ENCODE measurements around the gene SLC13A1.

The SLC13A1 gene

DNA sequence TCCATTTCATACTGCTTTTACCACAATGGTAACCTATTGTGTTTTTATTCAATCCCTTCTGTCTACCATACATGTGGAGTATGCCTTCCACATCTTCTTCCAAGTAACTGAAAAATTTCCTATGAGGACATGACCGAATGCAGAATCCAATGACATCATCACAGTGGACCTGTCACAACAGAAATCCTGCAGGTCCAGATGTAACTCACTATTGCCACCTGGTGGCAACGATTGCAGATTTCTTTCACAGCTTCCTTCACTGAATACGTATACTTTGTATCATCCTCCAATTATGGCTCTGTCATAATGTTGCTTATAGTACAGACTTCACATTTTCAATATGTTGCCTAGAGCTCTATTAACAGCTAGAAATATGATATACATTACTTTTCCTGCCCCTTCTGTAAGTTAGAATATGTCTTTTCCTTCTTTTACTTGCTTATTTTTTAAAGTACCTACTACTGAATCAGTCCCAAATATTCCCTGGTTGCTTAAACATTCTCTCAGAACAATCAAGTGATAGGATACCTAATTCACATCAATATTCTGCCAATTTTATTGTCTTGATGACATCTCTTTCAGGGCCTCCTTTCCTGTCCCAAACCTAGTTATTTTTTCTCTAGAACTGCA, 45.4 kb downstream of the SLC13A1 start:
- Histone ChIP-seq H3K36me3 (ENCODE audit: control insufficient read depth in 2 of 2, insufficient read depth in 1 of 2, low read length in 2 of 2) (no peaks in the 10 kb centered on the region), H3K4me1 (ENCODE audit: control insufficient read depth, insufficient read depth, low read length) (no peaks in the 10 kb centered on the region), H3K4me3 (ENCODE audit: low read depth, low read length) (no peak overlapping the region), H3K9me3 (ENCODE audit: control insufficient read depth, insufficient read depth, low read depth, low read length) (no peaks in the 10 kb centered on the region), H3K27ac (ENCODE audit: extremely low read depth, low read depth, low read length) (no peak overlapping the region)
- CTCF ChIA-PET = interaction anchor here (0.5 to 2.9 kb wide), 21 partner anchors 9 to 621 kb away, joined by 3 to 13 read pairs (median 3); no protein-coding TSS in a partner anchor
- TF ChIP-seq ZNF654 (tag by site-specific recombination; IDR thresholded peaks at IDR 0.05; ENCODE audit: low read depth) (peak; percentile 84), ZBTB21 (tag by site-specific recombination; IDR thresholded peaks at IDR 0.05) (peak; percentile 97), SCRT2 (tag by site-specific recombination; IDR thresholded peaks at IDR 0.05) (peak; percentile 54; the same call in 1 of the 2 replicates), ZNF133 (tag by site-specific recombination; IDR thresholded peaks at IDR 0.05) (no peak), ZNF335 (tag by site-specific recombination; conservative IDR thresholded peaks at IDR 0.05) (0 out of 2 replicates have a peak, but pooled peaks have one; percentile 14), ZNF629 (tag by site-specific recombination; IDR thresholded peaks at IDR 0.05) (peak; percentile 98), ZNF660 (tag by site-specific recombination; IDR thresholded peaks at IDR 0.05) (peak; percentile 67), SP7 (tag by site-specific recombination; IDR thresholded peaks at IDR 0.05) (0 out of 2 replicates have a peak, but pooled peaks have one; percentile 17), ZNF768 (tag by site-specific recombination; IDR thresholded peaks at IDR 0.05) (no peak), ZNF2 (tag by site-specific recombination; IDR thresholded peaks at IDR 0.05) (peak; percentile 44; the same call in 1 of the 2 replicates), ZBTB17 (tag by site-specific recombination; IDR thresholded peaks at IDR 0.05) (peak; percentile 44; the same call in 1 of the 2 replicates), ZFP37 (tag by site-specific recombination; IDR thresholded peaks at IDR 0.05) (0 out of 2 replicates have a peak, but pooled peaks have one; percentile 55)
- TF ChIP-seq, protein P1, sequence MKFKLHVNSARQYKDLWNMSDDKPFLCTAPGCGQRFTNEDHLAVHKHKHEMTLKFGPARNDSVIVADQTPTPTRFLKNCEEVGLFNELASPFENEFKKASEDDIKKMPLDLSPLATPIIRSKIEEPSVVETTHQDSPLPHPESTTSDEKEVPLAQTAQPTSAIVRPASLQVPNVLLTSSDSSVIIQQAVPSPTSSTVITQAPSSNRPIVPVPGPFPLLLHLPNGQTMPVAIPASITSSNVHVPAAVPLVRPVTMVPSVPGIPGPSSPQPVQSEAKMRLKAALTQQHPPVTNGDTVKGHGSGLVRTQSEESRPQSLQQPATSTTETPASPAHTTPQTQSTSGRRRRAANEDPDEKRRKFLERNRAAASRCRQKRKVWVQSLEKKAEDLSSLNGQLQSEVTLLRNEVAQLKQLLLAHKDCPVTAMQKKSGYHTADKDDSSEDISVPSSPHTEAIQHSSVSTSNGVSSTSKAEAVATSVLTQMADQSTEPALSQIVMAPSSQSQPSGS (tag by site-specific recombination; IDR thresholded peaks at IDR 0.05; ENCODE audit: low read depth) = peak; percentile 99
- TF ChIP-seq, protein P2, sequence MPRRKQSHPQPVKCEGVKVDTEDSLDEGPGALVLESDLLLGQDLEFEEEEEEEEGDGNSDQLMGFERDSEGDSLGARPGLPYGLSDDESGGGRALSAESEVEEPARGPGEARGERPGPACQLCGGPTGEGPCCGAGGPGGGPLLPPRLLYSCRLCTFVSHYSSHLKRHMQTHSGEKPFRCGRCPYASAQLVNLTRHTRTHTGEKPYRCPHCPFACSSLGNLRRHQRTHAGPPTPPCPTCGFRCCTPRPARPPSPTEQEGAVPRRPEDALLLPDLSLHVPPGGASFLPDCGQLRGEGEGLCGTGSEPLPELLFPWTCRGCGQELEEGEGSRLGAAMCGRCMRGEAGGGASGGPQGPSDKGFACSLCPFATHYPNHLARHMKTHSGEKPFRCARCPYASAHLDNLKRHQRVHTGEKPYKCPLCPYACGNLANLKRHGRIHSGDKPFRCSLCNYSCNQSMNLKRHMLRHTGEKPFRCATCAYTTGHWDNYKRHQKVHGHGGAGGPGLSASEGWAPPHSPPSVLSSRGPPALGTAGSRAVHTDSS (tag by site-specific recombination; IDR thresholded peaks at IDR 0.05) = 0 out of 2 replicates have a peak, but pooled peaks have one; percentile 6
- TF ChIP-seq, protein P3, sequence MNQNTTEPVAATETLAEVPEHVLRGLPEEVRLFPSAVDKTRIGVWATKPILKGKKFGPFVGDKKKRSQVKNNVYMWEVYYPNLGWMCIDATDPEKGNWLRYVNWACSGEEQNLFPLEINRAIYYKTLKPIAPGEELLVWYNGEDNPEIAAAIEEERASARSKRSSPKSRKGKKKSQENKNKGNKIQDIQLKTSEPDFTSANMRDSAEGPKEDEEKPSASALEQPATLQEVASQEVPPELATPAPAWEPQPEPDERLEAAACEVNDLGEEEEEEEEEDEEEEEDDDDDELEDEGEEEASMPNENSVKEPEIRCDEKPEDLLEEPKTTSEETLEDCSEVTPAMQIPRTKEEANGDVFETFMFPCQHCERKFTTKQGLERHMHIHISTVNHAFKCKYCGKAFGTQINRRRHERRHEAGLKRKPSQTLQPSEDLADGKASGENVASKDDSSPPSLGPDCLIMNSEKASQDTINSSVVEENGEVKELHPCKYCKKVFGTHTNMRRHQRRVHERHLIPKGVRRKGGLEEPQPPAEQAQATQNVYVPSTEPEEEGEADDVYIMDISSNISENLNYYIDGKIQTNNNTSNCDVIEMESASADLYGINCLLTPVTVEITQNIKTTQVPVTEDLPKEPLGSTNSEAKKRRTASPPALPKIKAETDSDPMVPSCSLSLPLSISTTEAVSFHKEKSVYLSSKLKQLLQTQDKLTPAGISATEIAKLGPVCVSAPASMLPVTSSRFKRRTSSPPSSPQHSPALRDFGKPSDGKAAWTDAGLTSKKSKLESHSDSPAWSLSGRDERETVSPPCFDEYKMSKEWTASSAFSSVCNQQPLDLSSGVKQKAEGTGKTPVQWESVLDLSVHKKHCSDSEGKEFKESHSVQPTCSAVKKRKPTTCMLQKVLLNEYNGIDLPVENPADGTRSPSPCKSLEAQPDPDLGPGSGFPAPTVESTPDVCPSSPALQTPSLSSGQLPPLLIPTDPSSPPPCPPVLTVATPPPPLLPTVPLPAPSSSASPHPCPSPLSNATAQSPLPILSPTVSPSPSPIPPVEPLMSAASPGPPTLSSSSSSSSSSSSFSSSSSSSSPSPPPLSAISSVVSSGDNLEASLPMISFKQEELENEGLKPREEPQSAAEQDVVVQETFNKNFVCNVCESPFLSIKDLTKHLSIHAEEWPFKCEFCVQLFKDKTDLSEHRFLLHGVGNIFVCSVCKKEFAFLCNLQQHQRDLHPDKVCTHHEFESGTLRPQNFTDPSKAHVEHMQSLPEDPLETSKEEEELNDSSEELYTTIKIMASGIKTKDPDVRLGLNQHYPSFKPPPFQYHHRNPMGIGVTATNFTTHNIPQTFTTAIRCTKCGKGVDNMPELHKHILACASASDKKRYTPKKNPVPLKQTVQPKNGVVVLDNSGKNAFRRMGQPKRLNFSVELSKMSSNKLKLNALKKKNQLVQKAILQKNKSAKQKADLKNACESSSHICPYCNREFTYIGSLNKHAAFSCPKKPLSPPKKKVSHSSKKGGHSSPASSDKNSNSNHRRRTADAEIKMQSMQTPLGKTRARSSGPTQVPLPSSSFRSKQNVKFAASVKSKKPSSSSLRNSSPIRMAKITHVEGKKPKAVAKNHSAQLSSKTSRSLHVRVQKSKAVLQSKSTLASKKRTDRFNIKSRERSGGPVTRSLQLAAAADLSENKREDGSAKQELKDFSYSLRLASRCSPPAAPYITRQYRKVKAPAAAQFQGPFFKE (tag by site-specific recombination; IDR thresholded peaks at IDR 0.05; ENCODE audit: borderline replicate concordance) = no peak
- TF ChIP-seq, protein P4, sequence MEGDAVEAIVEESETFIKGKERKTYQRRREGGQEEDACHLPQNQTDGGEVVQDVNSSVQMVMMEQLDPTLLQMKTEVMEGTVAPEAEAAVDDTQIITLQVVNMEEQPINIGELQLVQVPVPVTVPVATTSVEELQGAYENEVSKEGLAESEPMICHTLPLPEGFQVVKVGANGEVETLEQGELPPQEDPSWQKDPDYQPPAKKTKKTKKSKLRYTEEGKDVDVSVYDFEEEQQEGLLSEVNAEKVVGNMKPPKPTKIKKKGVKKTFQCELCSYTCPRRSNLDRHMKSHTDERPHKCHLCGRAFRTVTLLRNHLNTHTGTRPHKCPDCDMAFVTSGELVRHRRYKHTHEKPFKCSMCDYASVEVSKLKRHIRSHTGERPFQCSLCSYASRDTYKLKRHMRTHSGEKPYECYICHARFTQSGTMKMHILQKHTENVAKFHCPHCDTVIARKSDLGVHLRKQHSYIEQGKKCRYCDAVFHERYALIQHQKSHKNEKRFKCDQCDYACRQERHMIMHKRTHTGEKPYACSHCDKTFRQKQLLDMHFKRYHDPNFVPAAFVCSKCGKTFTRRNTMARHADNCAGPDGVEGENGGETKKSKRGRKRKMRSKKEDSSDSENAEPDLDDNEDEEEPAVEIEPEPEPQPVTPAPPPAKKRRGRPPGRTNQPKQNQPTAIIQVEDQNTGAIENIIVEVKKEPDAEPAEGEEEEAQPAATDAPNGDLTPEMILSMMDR (tag by site-specific recombination; IDR thresholded peaks at IDR 0.05) = peak; percentile 19; the same call in 1 of the 2 replicates
- POLR2A ChIA-PET = no interaction called here
